Right forelimb (tissue), 1 donor: Measurements from ENCODE around the gene FOXJ3.

Experiments used
- DNase-seq: peaks from one replicate; pipeline ENCODE4 v3.0.0-alpha.2; 2018

The FOXJ3 gene

DNA sequence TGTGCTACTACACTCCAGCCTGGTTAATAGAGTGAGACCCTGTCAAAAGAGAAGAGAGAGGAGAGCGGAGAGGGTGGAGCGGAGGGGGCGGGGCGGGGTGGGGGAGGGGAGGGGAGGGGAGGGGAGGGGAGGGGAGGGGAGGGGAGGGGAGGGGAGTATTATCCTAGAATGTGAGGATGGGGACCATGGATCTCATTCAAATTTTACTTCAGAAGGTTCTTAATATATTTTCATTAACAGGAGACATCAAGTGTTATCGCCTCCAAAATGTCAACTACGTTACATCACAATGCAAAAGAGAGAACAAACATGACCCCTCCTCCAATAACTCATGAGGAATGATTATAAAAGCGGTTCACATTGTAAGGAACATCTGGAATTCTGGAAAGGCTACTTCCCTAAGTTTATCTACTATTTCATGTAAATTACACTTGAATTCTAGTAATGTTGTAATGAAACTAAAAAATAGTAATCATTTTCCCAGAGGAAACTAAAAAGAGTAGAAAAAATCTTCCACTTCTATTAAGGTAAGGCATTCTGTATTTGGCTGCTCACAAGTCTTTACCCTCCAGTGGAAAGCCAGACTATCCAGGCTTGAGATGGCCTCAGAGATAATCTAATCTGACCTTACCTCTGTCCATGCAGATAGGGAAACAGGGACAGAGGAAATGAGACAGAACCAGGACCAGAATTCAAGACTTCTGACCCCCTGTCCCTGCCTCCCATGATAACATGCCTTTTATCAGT lies 151.7 kb downstream of the FOXJ3 start:
- DNase-seq = no peak

GRCh38 chr1:42181687-42182086 lies 153.3 kb downstream of the FOXJ3 start:
- no peak for DNase-seq

DNA sequence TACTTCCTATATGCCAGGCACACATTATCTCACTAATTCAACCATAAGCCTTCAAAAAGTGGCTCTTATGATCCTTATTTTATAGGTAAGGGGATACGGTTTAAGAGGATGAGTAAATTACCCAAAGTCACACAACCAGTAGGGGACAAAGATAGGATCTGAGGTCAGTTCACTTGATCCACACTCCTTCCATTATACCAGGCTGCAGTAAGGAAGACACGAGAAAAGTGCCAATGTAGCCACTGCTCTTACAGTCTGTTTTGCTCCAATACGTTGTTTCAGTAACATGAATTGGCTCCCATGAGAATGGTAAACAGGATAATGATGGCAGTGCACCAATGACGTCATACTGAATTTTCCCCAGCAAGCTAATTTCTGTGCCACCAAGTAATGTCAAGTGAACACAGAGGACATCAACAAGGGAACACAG lies 155.1 kb downstream of the FOXJ3 start:
- no peak for DNase-seq

DNA sequence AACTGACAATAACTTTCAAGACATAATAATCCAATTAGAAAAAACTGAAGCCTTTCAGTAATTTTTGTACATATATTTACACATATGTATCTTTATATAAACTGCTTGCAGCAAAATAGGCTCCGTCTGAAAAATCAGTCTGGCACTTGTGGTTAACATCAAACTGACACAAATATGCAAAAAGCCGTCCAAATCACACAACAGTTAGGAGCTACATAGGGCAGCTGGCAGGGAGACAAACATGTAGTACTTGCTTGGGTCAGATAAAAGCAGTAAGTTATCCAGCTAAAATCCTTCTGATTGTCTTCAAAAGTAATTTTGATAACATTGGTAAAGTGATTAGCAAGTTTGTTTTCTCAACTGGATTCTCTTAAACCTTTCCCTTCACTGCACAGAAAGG lies 155.8 kb downstream of the FOXJ3 start:
- no peak for DNase-seq

GRCh38 chr1:42178249-42178648 lies 156.8 kb downstream of the FOXJ3 start:
- no peak for DNase-seq

GRCh38 chr1:42177541-42177981 lies 157.5 kb downstream of the FOXJ3 start:
- DNase-seq = no peak

GRCh38 chr1:42176902-42177519 lies 158.0 kb downstream of the FOXJ3 start:
- DNase-seq = no peak

- no peak for DNase-seq
These were observed 159.6 kb downstream of the FOXJ3 start for GRCh38 chr1:42175314-42176054.

DNA sequence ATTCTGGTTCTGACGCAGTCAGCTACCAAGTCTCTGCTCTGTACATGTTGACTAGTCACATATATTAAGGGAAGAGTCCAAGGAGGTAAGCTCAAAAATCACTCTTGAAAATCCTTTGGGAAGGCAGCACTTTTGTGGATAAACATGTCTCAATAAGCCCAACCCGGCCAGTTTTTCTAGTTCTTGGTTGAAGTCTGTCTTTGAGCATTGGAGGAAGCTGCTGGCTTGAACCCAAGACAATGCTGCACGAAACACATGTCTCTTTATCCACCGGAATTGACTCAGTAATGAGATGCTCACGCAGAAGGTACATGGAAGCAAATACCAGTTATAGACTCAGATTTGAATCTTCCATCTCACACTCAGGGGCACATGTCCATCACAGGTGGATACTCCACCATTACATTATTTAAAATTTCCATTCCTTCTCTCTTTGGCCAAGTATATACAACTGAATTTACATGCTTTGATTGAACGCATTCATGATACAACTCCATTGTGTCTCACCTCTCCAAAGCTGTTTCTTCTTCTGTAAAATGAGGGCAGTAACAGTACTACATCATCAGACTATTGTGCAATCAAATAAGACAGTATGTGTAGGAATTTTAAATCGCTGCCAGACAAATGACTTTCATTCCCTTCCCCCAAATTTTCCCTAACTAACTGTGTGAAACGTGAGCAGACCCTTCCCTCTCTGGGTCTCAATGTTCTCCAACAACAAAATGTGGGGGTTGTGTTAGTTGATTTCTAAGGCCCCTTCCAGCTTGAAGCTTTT lies 160.9 kb downstream of the FOXJ3 start:
- DNase-seq = no peak

DNA sequence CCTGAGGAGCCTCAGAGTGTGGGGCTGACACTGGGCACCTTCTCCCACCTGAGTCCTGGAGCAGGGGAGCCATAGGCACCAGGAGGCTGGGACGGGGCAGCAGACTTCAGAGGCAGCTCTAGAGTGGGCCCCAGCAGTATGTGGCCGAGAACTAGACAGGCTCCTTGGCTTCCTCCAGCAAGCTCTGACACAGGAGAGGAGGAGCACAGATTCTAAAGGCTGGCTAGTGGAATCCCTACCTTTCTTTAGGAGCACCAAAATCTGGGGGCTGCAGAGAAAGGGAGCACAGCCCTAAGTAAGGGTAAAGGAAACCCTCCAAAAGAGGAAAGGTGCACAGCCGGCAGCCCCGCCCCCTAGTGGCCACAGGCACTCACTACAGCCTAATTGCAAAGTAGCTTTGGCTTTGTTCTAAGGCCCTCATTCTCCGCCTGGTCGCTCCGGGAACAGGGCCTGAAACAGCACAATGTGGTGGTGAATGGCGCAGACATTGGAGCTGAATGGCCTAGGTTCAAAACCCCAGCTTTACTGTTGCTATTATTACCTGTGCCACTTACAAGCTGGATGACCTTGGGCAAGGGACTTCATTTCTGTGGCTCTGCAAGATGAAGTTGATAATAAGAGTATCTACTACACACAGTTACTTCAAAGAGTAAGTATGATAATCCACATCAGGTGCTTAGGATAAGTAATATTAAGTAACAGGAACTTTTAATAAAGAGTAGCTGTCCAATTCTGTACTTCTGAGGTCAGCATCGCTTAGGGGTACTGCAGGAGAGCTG lies 161.7 kb downstream of the FOXJ3 start:
- peak; percentile 78 for DNase-seq

DNA sequence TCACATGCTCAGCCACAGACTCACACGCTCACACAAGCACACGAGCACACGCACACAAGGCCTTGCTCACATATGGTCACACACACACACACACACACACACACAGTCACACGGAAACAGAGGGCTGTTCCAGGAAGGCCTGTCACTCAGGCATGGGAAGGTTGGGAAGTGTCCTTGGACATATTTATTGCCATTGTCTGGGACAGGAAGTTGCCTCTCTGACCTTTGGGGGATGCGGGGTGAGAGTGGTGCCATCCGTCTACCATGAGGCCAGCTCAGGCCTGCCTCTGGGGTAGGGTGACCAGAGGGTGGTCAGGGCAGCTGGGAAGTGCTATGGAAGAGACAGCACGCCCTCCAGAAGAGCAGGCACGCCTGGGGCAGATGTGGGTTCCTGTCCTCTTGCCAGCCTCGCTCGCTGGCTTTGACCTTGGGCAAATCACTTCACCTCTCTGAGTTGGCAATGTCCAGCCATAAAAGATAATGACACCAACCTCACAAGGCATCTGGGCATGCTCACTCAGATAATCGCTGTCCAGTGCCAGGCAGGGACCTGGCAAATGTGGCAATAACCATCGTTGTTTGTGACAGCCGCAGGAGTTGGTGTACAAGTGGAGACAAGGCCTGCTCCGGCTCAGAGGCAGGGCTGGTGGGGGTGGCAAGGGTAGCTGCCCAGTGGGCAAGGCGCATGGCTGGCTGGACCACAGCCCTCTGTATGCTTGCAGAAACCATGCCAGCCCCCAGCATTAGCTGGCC lies 162.5 kb downstream of the FOXJ3 start:
- DNase-seq = no peak

DNA sequence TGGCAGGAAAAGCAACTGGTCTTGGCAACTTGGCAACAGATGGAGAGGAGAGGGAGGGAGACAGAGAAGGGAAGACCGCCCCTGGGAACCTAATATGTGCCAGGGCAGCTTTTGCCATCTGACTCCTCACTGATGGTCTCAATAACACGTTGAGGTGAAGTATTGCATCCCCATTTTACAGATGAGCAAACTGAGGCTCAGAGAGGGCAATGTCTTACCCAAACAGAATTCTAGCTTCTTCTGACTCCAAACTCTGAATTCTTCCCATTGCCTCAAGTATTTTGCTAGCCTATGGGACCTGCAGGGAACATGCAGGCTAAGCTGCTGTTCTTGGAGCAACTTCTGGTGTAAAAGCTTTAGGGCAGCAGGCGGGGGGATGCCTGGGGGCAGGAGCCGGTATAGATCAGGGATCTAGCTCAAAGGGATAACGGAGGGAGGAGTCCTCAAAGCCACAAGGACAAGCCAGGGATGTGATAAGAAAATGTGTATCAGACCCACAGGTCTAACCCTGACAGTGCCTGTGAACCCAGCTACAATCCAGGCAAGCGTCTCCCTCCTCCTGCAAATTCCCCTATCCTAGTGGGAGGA lies 163.3 kb downstream of the FOXJ3 start:
- DNase-seq = no peak

- no peak for DNase-seq
These were observed 164.0 kb downstream of the FOXJ3 start for GRCh38 chr1:42170779-42171621.

DNA sequence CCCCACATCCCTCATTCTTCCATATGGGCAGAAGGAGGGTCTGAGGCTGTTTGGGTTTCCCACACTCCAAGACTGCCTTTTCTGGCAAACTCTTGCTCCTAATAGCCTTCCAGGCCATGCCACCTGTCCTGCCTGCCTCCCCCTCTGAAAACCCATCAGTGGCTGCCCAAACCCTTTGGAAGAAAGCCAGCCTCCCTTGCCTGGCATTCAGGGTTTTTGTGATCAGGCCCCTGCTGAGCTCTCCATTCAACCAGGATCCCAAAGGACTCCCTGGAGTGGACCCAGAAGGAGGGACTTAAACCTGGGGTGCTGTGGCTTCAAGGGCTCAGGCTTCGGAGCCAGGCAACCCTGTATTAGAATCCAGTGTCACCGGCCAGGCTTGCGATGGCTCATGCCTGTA lies 166.3 kb downstream of the FOXJ3 start:
- DNase-seq = no peak

- no peak for DNase-seq
These were observed 166.7 kb downstream of the FOXJ3 start for GRCh38 chr1:42168391-42168670.

DNA sequence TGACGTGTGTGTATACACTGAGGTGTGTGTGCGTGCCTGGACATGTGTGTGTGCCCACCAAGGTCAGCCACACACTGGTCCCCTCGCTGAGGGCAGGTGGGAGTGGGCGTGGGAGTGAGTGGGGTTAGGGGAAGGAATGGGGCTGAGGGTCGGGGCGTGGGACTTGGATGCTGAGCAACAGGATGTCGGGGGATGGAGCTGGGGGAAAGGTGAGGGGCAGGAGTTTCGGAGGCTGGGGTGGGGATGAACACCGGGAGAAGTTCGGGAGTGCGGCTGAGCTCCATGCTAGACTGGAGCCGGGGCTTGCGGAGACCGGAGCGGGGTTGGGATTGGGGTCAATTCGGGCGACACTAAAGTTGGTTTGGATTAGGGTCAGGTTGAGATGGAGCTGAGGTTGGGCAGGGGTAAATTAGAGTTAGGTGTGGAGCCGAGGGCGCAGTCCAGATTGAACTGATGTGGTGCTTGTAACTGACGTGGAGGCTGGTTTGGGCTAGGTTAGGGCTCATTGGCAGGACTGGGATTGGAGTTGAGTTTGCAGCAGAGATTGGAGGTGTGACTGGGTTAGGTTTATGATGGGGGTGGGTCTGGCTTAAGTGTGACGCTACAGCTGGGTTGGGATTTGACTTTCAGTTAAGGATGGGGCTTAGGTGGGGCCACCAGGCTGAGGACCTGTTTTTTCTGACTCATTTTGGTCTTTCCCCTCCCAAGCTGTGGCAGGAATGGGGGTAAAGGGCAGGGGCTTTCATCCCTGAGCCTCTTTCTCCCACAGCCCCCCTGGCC lies 167.2 kb downstream of the FOXJ3 start:
- no peak for DNase-seq

GRCh38 chr1:42165511-42166210 lies 169.4 kb downstream of the FOXJ3 start:
- no peak for DNase-seq

GRCh38 chr1:42164551-42165420 lies 170.2 kb downstream of the FOXJ3 start, which contains the start of gene GUCA2A:
Gene GUCA2A (minus strand): TSS chr1:42164745. CDS start chr1:42164712, 33 bp downstream.
- DNase-seq = no peak
